ENCODE measurements around the gene ANKRD28.

The ANKRD28 gene

DNA sequence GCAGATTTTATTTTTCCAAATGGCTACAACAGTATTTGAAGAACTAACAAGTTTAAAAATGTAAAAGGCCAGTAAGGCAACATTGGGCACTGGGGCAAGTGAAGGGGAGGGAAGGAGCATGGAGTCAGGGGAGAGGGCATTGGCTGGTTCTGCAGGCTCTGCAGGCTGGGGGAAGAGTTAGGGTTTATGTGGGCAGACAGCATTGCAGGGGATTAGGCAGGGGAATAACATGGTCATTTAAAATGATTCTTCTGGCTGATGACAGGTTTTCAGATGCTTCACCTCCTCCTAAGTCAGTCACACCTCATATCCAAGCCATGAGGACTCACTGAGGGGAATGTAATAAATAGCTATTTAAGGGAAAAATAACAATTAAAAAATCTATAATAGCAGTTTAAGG lies 143.7 kb downstream of the ANKRD28 start:
- Histone ChIP-seq H3K27me3 (ENCODE audit: insufficient read depth, low read length, poor library complexity, severe bottlenecking) (peaks cover 30% of the 10 kb centered on the region), H3K9ac (ENCODE audit: low read depth, low read length, poor library complexity, severe bottlenecking) (no peak overlapping the region), H3K4me1 (ENCODE audit: insufficient read depth, low read length, poor library complexity, severe bottlenecking) (peaks cover 5% of the 10 kb centered on the region), H3K36me3 (ENCODE audit: insufficient read depth, low read length) (no peaks in the 10 kb centered on the region), H3K79me2 (ENCODE audit: insufficient read depth, low read length) (no peaks in the 10 kb centered on the region), H3K4me2 (ENCODE audit: low read depth, low read length, poor library complexity, severe bottlenecking) (no peak overlapping the region), H3K4me3 (ENCODE audit: low read length, poor library complexity, severe bottlenecking) (no peak overlapping the region), H3F3A (ENCODE audit: low read depth) (no peaks in the 10 kb centered on the region), H2AFZ (ENCODE audit: low read length) (no peak overlapping the region), H3K9me2 (replicated peaks; ENCODE audit: low read depth, low read length) (no peaks in the 10 kb centered on the region), H4K20me1 (ENCODE audit: insufficient read depth, low read length, poor library complexity, severe bottlenecking) (no peaks in the 10 kb centered on the region), H3K9me3 (ENCODE audit: insufficient read depth, low read depth, low read length) (no peaks in the 10 kb centered on the region)
- TF ChIP-seq EZH2phosphoT487 (IDR thresholded peaks at IDR 0.05; ENCODE audit: borderline replicate concordance) = no peak
- TF ChIP-seq, protein P1, sequence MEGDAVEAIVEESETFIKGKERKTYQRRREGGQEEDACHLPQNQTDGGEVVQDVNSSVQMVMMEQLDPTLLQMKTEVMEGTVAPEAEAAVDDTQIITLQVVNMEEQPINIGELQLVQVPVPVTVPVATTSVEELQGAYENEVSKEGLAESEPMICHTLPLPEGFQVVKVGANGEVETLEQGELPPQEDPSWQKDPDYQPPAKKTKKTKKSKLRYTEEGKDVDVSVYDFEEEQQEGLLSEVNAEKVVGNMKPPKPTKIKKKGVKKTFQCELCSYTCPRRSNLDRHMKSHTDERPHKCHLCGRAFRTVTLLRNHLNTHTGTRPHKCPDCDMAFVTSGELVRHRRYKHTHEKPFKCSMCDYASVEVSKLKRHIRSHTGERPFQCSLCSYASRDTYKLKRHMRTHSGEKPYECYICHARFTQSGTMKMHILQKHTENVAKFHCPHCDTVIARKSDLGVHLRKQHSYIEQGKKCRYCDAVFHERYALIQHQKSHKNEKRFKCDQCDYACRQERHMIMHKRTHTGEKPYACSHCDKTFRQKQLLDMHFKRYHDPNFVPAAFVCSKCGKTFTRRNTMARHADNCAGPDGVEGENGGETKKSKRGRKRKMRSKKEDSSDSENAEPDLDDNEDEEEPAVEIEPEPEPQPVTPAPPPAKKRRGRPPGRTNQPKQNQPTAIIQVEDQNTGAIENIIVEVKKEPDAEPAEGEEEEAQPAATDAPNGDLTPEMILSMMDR (conservative IDR thresholded peaks at IDR 0.05; ENCODE audit: low read length) = no peak

DNA sequence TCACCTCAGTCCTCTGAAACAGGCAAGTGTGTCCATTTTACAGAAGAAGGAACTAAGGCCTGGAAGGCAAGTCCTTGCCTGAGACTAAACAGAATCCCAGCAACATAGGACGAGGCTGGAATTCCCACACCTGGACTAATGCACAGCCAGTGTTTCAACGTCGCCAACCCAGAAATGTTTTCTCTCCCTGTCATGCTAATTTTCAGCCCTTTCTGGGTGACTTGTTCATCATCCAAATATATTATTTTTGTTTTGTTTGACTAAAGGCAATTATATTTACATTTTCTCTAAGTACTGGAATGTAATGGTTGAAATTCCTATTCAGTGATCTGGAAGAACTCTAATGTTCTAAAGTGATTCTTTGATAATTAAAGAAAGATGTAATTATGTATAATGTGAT lies 144.5 kb downstream of the ANKRD28 start:
- Histone ChIP-seq H3K9me2 (replicated peaks; ENCODE audit: low read depth, low read length) (no peaks in the 10 kb centered on the region), H3K36me3 (ENCODE audit: insufficient read depth, low read length) (no peaks in the 10 kb centered on the region), H3K79me2 (ENCODE audit: insufficient read depth, low read length) (no peaks in the 10 kb centered on the region), H3K9me3 (ENCODE audit: insufficient read depth, low read depth, low read length) (no peaks in the 10 kb centered on the region), H3K4me2 (ENCODE audit: low read depth, low read length, poor library complexity, severe bottlenecking) (no peak overlapping the region), H3K9ac (ENCODE audit: low read depth, low read length, poor library complexity, severe bottlenecking) (no peak overlapping the region), H3K4me3 (ENCODE audit: low read length, poor library complexity, severe bottlenecking) (no peak overlapping the region), H2AFZ (ENCODE audit: low read length) (no peak overlapping the region), H4K20me1 (ENCODE audit: insufficient read depth, low read length, poor library complexity, severe bottlenecking) (peaks cover 4% of the 10 kb centered on the region), H3K27me3 (ENCODE audit: insufficient read depth, low read length, poor library complexity, severe bottlenecking) (peaks cover 35% of the 10 kb centered on the region), H3K4me1 (ENCODE audit: insufficient read depth, low read length, poor library complexity, severe bottlenecking) (peaks cover 4% of the 10 kb centered on the region), H3F3A (ENCODE audit: low read depth) (no peaks in the 10 kb centered on the region)
- TF ChIP-seq EZH2phosphoT487 (IDR thresholded peaks at IDR 0.05; ENCODE audit: borderline replicate concordance) = no peak
- TF ChIP-seq, protein P1 (conservative IDR thresholded peaks at IDR 0.05; ENCODE audit: low read length) = no peak

- H2AFZ ChIP-seq (ENCODE audit: low read length) = no peak overlapping the region
- no peak overlapping the region for H3K4me2 ChIP-seq (ENCODE audit: low read depth, low read length, poor library complexity, severe bottlenecking)
- no peak overlapping the region for H3K9ac ChIP-seq (ENCODE audit: low read depth, low read length, poor library complexity, severe bottlenecking)
- no peaks in the 10 kb centered on the region for H3K9me2 ChIP-seq (replicated peaks; ENCODE audit: low read depth, low read length)
- no peak overlapping the region for H3K4me3 ChIP-seq (ENCODE audit: low read length, poor library complexity, severe bottlenecking)
- peaks cover 20% of the 10 kb centered on the region for H3K4me1 ChIP-seq (ENCODE audit: insufficient read depth, low read length, poor library complexity, severe bottlenecking)
- H4K20me1 ChIP-seq (ENCODE audit: insufficient read depth, low read length, poor library complexity, severe bottlenecking) = peaks cover 9% of the 10 kb centered on the region
- H3K9me3 ChIP-seq (ENCODE audit: insufficient read depth, low read depth, low read length) = no peaks in the 10 kb centered on the region
- H3K27me3 ChIP-seq (ENCODE audit: insufficient read depth, low read length, poor library complexity, severe bottlenecking) = peaks cover 37% of the 10 kb centered on the region
- TF ChIP-seq, protein P1 (conservative IDR thresholded peaks at IDR 0.05; ENCODE audit: low read length) = no peak
- no peak for TF ChIP-seq EZH2phosphoT487 (IDR thresholded peaks at IDR 0.05; ENCODE audit: borderline replicate concordance)
- H3K36me3 ChIP-seq (ENCODE audit: insufficient read depth, low read length) = no peaks in the 10 kb centered on the region
- no peaks in the 10 kb centered on the region for H3K79me2 ChIP-seq (ENCODE audit: insufficient read depth, low read length)
- peaks cover 5% of the 10 kb centered on the region; the same call in 1 of the 2 replicates for H3F3A ChIP-seq (ENCODE audit: low read depth)
Measured at GRCh38 chr3:15651396-15651795, 146.4 kb downstream of the ANKRD28 start.
